ENCODE measurements around the gene SF3B3. TPM values are rescaled to one million over a fixed set of nuclear protein-coding genes. Genes with fewer than 3 reads are reported as not detected.
A peak's percentile ranks its signal among the peaks of the same experiment; 100 is the strongest.

Gene SF3B3
- total RNA-seq, 1 donor from 2014 or later = 131 TPM

DNA sequence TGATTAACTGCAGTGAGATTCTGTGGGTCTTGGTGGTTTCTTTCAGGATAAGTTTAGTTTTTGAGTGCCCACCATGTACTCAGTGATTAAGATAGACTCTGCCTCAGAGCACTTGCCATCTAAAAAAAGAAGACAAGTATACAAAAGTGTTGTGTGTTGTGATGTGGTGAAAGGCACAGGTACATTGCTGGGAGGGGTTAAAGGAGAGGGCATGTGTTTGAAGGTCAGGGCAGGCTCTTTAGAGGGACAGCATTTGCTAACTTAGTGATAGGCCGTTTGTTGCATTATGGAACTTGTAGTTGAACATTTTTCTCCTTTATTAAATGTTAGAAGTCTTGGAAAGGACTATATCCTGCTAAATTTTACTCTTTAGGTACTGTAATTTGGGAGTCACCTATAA is 26.5 kb downstream of the SF3B3 start:
- DNase-seq (ENCODE audit: missing footprints) (no peak), ATAC-seq (no peak)
- intact Hi-C loops (cut with DNase I) = no loop called here

DNA sequence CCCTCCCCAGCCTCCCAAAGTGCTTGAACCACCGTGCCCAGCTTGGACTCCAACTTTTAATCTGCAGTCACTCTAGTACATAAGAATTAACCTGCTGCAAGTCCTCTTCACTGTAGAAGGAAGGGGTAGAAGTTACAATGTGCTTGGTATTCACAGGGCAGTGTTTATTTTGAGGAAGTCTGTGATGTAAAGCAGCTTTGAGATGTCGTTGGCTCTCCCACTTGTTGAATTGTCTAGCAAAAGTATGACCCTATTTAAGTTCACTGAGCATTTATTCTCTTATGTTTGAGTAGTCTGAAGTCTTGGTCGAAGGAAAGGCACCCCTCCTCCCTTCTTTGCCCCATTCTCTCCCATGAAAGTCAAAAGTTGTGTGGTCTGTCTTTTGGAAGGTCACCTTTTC is 28.2 kb downstream of the SF3B3 start:
- ATAC-seq (no peak), DNase-seq (ENCODE audit: missing footprints) (no peak)
- intact Hi-C loops (cut with DNase I) = no loop called here

DNA sequence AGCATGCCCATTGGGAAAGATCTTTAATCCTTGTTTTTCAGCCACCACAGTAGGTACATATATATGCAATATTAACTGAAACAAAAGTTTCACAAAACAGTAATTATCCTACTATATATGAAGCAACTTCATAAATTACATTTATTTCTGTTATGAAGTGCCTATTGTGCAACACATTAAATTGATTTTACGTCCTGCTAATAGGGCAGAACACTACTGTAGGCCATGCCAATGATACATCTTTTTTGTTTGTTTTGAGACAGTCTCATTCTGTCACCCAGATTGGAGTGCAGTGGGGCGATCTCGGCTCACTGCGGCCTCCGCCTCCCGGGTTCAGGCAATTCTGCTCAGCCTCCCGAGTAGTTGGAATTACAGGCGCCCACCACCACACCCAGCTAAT is 29.1 kb downstream of the SF3B3 start:
- no peak for DNase-seq (ENCODE audit: missing footprints)
- intact Hi-C loops (cut with DNase I) = no loop called here
- ATAC-seq = no peak

DNA sequence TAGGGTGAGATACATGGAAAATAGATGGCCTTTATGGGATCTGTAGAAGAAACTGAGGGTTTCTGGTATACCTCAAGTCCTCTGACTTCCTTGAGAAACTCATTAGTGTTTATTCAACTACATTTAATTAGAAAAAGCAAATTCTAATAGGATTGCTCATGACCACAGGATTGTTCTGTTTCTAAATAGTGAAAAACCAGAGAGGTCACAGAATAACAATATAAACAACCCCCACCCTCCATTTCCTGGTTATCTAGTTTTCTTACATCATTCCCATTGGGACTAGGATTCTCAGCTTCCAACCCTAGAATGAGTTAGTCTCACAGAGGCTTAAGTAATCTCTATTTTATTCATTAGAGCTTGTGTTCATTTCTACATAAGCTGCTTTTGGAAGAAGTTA is 30.0 kb downstream of the SF3B3 start:
- DNase-seq (ENCODE audit: missing footprints) (no peak), ATAC-seq (peak; percentile 52)
- intact Hi-C loops (cut with DNase I) = no loop called here

DNA sequence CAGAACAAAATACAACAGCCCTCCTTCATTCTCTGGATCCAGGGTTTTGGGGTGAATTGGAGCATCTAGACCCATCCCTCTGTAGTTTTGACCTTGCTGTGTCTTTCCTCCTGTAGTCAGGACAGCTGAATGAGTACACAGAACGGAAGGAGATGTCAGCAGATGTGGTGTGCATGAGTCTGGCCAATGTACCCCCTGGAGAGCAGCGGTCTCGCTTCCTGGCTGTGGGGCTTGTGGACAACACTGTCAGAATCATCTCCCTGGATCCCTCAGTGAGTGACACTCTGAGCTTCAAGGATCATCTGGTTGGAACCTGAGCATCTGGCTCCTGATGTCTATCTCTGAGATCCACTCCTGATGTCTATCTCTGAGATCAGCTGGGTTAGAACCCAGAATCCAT is 32.4 kb downstream of the SF3B3 start:
- ATAC-seq = no peak
- intact Hi-C loops (cut with DNase I) = no loop called here
- DNase-seq (ENCODE audit: missing footprints) = no peak

DNA sequence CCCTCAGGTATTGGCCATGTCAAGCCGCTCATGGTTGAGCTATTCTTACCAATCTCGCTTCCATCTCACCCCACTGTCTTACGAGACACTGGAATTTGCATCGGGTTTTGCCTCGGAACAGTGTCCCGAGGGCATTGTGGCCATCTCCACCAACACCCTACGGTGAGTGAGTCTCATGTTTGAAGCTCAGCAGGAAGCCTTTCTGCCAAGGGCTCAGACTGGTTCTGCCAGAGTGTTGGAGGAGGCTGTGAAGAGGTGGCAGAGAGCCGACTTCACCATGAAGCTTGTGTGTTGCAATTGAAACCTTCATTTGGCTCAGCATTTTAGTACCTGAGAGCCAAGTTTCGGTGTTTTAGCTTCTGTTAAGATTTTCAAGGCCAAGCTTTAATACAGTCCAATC is 38.0 kb downstream of the SF3B3 start:
- DNase-seq (ENCODE audit: missing footprints) (no peak), ATAC-seq (no peak)
- intact Hi-C loops (cut with DNase I) = loop anchor here (5.0 kb wide), 1 partner anchor 34 kb away; no protein-coding TSS in a partner anchor

DNA sequence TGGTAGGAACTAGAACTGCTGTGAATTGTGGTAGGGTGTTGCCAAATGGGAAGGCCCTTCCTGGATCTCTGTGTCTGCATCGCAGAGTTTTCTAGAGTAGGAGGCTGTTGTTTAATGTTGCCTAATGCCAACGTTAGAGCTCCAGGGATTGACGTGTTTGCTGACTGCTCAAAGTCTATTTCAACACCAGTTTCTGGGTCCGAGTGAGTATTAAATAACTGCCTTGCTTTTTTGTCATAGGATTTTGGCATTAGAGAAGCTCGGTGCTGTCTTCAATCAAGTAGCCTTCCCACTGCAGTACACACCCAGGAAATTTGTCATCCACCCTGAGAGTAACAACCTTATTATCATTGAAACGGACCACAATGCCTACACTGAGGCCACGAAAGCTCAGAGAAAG is 40.0 kb downstream of the SF3B3 start:
- ATAC-seq = no peak
- intact Hi-C loops (cut with DNase I) = loop anchor here (5.0 kb wide), 1 partner anchor 36 kb away; no protein-coding TSS in a partner anchor
- no peak for DNase-seq (ENCODE audit: missing footprints)

DNA sequence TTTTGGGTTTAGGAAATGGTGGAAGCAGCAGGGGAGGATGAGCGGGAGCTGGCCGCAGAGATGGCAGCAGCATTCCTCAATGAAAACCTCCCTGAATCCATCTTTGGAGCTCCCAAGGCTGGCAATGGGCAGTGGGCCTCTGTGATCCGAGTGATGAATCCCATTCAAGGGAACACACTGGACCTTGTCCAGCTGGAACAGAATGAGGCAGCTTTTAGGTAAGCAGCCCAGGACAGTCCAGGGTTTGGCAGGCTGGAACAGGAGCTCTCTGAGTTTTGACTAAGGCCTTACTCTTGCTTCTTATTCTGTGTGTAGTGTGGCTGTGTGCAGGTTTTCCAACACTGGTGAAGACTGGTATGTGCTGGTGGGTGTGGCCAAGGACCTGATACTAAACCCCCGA is 41.4 kb downstream of the SF3B3 start:
- DNase-seq (ENCODE audit: missing footprints) (no peak), ATAC-seq (no peak)
- intact Hi-C loops (cut with DNase I) = no loop called here

DNA sequence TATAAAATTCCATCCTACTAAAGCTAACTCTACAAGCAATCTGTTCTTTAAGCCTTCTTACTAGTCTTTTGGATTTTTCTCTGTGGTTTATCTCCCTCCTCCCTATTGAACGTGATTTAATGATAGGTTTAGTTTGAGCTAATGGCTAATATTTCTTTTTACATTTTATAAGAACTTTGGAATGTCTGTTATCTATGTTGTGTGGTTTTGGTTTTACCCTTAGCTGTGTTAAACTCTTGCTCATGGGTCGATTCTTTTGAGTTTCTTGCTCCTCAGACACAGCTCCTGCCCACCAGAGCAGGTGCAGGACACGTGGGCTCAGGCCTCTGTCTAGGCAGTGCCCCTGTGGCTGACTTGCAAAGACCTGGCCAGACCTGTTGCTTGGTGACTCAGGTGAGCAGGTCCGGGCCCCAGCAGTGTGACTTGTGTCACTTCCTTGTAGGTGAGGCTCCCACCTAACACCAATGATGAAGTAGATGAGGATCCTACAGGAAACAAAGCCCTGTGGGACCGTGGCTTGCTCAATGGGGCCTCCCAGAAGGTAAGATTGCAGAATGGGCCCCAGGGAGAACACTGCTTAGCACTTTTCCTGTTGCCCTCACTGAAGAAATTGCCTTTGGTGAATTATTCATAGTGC is 45.1 kb downstream of the SF3B3 start:
- no peak for ATAC-seq
- intact Hi-C loops (cut with DNase I) = no loop called here
- no peak for DNase-seq (ENCODE audit: missing footprints)

DNA sequence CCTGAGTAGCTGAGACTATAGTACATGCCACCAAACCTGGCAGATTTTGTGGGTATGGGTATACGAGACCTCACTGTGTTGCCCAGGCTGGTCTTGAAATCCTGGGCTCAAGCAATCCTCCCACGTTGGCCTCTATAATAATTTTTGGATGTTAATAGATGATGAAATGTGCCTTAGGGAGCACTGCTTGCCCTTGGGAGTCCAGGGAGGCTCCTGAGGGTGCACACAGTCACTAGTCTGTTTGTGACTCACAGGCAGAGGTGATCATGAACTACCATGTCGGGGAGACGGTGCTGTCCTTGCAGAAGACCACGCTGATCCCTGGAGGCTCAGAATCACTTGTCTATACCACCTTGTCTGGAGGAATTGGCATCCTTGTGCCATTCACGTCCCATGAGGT is 46.1 kb downstream of the SF3B3 start:
- ATAC-seq (no peak), DNase-seq (ENCODE audit: missing footprints) (no peak)
- intact Hi-C loops (cut with DNase I) = loop anchor here (5.0 kb wide), 1 partner anchor 83 kb away; no protein-coding TSS in a partner anchor

DNA sequence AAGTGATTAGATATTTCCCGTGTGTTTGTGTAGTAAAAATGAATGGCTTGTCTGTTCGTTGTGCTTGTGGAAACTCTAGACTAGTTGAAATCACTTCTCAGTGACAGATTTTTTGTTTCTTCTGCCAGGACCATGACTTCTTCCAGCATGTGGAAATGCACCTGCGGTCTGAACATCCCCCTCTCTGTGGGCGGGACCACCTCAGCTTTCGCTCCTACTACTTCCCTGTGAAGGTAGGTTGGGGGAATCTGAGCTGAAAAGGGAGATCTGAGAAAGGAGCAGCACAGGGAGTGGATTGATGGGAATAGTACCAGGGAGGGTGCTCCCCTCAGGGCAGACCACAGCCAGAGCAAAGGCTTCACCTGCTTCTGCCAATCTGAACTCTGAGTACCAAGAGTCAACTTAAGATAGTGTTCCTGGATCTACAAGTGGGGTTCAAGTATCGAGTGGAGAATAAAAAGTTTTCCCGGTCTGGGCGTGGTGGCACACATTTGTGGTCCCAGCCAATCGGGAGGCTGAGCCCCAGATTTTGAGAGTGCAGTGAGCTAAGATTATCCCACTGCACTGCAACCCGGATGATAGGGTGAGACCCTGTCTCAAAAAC is 47.5 kb downstream of the SF3B3 start:
- no peak for DNase-seq (ENCODE audit: missing footprints)
- intact Hi-C loops (cut with DNase I) = loop anchor here (5.0 kb wide), 1 partner anchor 81 kb away; no protein-coding TSS in a partner anchor
- ATAC-seq = no peak

DNA sequence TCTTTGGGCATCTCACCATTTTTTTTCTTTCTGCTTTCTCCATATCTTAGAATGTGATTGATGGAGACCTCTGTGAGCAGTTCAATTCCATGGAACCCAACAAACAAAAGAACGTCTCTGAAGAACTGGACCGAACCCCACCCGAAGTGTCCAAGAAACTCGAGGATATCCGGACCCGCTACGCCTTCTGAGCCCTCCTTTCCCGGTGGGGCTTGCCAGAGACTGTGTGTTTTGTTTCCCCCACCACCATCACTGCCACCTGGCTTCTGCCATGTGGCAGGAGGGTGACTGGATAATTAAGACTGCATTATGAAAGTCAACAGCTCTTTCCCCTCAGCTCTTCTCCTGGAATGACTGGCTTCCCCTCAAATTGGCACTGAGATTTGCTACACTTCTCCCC is 48.0 kb downstream of the SF3B3 start:
- ATAC-seq = no peak
- intact Hi-C loops (cut with DNase I) = loop anchor here (5.0 kb wide), 1 partner anchor 81 kb away; no protein-coding TSS in a partner anchor
- DNase-seq (ENCODE audit: missing footprints) = no peak

DNA sequence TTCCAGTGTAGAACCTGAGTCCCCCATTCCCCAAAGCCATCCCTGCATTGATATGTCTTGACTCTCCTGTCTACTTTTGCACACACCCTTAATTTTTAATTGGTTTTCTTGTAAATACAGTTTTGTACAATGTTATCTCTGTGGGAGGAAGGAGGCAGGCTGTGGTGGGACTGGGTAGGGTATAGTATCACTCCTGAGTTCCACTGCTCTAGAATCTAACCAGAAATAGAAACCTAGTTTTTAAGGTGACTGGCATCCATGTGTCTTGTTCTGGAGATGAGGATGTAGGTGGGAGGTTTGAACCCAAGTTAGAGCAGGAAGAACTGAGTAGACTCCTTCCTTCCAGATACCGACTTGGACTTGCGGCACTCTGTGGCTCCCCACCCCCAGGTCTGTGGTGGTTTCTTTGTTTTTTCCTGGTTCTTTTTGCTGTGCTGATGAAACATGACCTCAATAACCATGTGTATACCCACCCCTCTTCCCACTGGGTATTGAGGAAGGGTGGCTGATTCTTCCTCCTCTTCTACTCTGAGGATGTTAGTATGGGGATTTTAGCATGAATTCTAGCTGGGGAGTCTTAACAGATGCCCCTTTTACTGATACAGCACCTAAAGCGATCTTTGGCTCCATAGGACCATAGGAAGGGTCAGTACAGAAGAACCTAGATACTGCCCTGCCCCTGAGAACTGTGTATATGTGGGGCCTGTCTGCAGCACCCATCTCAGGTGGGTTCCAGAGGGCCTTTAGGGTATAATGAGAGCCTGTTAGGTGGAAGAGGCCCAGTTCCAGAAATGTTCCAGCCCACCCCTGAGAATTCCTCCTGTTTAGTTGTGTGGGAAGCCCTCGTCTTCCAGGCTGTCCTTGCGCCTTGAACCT is 48.7 kb downstream of the SF3B3 start:
- ATAC-seq (no peak), DNase-seq (ENCODE audit: missing footprints) (no peak)
- intact Hi-C loops (cut with DNase I) = loop anchor here (5.0 kb wide), 1 partner anchor 80 kb away; no protein-coding TSS in a partner anchor

DNA sequence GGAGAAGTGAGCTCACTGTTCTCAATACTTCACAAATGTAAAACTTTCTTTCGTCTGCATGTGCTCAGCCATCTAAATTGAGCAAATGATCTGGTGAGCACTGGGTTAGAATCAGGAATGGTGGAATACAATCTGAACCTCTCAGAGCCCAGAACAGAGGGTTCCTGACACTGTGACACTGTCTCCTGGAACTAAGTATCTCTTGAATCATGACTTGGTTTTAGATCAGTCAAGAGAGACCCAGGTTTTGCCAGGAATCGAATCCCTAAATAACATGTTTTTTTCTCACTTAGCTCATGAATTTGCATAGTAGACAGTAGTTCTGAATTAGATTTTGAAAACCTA is 49.3 kb downstream of the SF3B3 start:
- intact Hi-C loops (cut with DNase I) = loop anchor here (5.0 kb wide), 1 partner anchor 79 kb away; no protein-coding TSS in a partner anchor
- DNase-seq (ENCODE audit: missing footprints) (no peak), ATAC-seq (no peak)

DNA sequence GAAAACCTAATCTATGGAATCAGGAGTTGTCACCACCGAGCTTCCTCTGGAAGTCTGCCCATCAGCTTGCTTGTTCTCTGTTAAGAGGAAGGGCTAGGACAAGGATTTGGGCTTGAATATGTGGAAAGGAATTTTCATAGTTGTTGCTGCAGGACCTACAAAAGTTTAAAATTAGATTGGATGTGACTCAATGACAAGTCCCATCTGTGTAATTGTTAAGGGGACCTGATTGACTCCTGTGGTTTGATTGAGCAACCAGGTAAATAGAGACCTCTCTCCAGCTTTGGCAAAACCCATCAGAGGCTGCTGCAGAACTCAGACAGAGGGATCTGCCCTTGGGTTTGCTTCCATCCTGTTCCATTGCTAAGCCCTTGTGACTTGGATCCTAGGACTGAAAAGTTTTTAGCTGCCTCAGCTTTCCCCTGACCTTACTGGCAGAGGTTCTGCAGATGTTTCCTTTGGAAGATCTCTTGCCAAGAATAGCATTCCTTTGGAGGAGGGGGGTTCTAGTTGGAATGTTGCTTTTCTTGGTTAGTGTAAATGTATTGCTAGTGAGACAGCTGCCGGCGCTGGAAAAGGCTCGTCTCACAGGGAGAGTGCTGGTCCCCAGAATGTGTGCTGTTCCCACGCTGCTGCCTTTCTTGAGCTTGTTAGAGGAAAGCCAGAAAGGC is 50.0 kb downstream of the SF3B3 start:
- peak; percentile 79 for DNase-seq (ENCODE audit: missing footprints)
- peak; percentile 55 for ATAC-seq
- intact Hi-C loops (cut with DNase I) = loop anchor here (5.0 kb wide), 1 partner anchor 79 kb away; no protein-coding TSS in a partner anchor

DNA sequence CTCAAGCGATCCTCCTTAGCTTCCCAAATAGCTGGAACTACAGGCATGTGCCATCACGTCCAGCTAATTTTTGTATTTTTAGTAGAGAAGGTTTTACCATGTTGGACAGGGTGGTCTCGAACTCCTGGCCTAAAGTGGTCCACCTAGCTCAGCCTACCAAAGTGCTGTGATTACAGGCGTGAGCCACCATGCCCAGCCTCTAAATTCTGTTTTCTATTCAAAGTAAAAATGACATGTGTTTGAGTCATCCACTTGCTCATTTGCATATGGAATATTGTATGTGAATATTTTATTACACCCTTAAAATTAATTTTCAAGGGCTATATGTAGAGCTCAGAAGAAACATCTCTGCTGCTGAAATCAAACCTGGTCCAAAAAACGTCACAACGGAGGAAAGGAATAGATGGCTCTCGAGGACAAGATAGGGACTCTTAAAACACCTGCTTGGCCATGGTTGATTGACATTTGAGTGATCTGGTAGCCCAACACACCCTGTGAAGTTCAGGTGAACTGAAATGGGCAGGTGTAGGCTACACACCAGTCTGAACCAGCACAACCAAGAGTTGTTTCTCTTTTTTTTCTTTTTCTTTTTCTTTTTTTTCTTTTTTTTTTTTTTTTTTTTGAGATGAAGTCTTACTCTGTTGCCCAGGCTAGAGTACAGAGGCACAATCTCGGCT is 51.1 kb downstream of the SF3B3 start:
- intact Hi-C loops (cut with DNase I) = loop anchor here (5.0 kb wide), 1 partner anchor 78 kb away; no protein-coding TSS in a partner anchor
- DNase-seq (ENCODE audit: missing footprints) = no peak
- no peak for ATAC-seq

DNA sequence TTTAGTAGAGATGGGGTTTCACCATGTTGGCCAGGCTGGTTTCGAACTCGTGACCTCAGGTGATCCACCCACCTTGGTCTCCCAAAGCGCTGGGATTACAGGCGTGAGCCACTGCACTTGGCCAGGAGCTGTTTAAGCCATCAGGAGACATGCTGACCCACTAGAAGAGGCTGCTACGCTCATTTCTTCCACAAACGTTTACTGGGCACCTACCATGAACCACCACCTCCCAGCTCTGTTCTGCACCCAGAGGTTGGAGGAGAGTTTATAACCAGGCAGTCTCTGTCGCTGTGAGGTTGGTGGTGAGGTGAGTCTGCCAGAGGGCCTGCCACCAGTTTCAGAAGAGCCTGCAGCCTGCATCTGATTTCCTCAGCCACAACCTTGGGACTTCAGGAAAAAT is 51.8 kb downstream of the SF3B3 start:
- intact Hi-C loops (cut with DNase I) = no loop called here

DNA sequence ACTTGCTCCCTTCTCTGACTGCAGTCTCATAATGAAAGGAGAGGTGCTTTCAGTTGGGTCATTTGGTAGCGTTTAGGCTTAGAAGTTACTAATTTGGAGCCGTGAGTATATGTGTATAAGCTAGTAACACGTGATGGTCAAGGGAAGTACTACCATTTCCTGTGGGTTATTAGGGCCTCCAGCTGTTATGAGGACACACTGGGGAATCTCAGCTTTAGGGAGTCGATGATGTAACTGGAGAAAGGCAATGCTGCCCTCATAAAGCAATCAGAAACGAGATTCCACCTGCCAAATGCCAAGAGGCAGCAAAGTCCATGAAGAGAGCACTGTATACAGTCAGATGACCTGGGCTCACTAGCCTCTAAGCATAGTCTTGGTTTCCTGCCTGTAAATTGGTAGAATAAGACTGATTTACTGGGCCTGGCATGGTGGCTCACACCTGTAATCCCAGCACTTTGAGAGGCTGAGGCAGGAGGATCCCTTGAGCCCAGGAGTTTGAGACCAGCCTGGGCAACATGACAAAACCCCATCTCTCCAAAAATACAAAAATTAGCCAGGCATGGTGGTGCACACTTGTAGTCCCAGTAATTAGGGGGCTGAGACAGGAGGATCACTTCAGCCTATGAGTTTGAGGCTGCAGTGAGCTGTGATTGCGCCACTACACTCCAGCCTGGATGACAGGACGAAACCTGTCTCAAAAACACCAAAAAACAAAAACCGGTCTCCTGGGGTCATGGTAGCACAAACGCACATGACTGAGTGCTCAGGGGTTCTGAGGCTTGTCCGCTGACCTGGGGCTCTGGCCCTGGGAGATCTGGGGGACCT is 53.0 kb downstream of the SF3B3 start:
- no peak for DNase-seq (ENCODE audit: missing footprints)
- no peak for ATAC-seq
- intact Hi-C loops (cut with DNase I) = no loop called here

More for the DNA sequence above, 51.8 kb downstream of the SF3B3 start:
- ATAC-seq (no peak), DNase-seq (ENCODE audit: missing footprints) (no peak)
